ENCODE data around the gene TMCC1.

The TMCC1 gene

GRCh38 chr3:129673897-129674797 lies 219.4 kb downstream of the TMCC1 start:
- DNase-seq = no peak

GRCh38 chr3:129673012-129673411 lies 220.5 kb downstream of the TMCC1 start:
- DNase-seq = no peak

GRCh38 chr3:129672412-129672811 lies 221.1 kb downstream of the TMCC1 start:
- no peak for DNase-seq

GRCh38 chr3:129665024-129665768 lies 228.3 kb downstream of the TMCC1 start:
- DNase-seq = no peak

- no peak for DNase-seq
Observed at GRCh38 chr3:129663930-129664646, 229.4 kb downstream of the TMCC1 start.

- DNase-seq = no peak
Observed at GRCh38 chr3:129663045-129663446, 230.5 kb downstream of the TMCC1 start.

- DNase-seq = no peak
Observed at GRCh38 chr3:129662191-129662608, 231.3 kb downstream of the TMCC1 start.

- DNase-seq = no peak
Observed at GRCh38 chr3:129661766-129662165, 231.7 kb downstream of the TMCC1 start.

GRCh38 chr3:129658110-129658843 lies 235.2 kb downstream of the TMCC1 start:
- DNase-seq = no peak

- no peak for DNase-seq
Observed at GRCh38 chr3:129657261-129658046, 236.1 kb downstream of the TMCC1 start.

- no peak for DNase-seq
Observed at GRCh38 chr3:129656659-129657247, 236.8 kb downstream of the TMCC1 start.

GRCh38 chr3:129655291-129655700 lies 238.2 kb downstream of the TMCC1 start:
- DNase-seq = no peak

- DNase-seq = no peak
Observed at GRCh38 chr3:129654131-129654530, 239.4 kb downstream of the TMCC1 start.

GRCh38 chr3:129653019-129653418 lies 240.5 kb downstream of the TMCC1 start:
- DNase-seq = no peak

GRCh38 chr3:129651435-129652202 lies 241.9 kb downstream of the TMCC1 start:
- no peak for DNase-seq

GRCh38 chr3:129650256-129650872 lies 243.1 kb downstream of the TMCC1 start:
- peak; percentile 33 to 55 for DNase-seq

GRCh38 chr3:129648391-129648790 lies 245.1 kb downstream of the TMCC1 start:
- no peak for DNase-seq

GRCh38 chr3:129645286-129645685 lies 248.2 kb downstream of the TMCC1 start:
- no peak for DNase-seq

- no peak for DNase-seq
Observed at GRCh38 chr3:129644836-129645235, 248.7 kb downstream of the TMCC1 start.
